Ovary (tissue), 1 donor: Measurements from ENCODE around the gene IPPK.

Source experiments
- EP300 ChIP-seq: sonication (generic); formaldehyde crosslinking; IDR thresholded peaks from one replicate; pipeline ENCODE4 v1.6.1; 2017; ENCODE audit warnings: antibody characterized with exemption
- POLR2A ChIP-seq: fragments of 450-650 bp; IDR thresholded peaks from one replicate; pipeline ENCODE4 v1.6.1; 2017; ENCODE audit warnings: antibody characterized with exemption, mild to moderate bottlenecking, moderate library complexity

GRCh38 chr9:92664394-92665152, 5.4 kb downstream of the IPPK start:
- TF ChIP-seq EP300 (no peak), POLR2A (no peak)
